SK-N-SH (cell line): ENCODE data around the gene DUSP23.
A peak's percentile ranks its signal among the peaks of the same experiment; 100 is the strongest.

ENCODE experiments used
- EP300 ChIP-seq, 2 experiments: IDR thresholded peaks; 2 replicates each; pipeline versions ENCODE4 v1.4.0 to v1.6.1; 2012; ENCODE audit warnings: borderline replicate concordance in 1 of 2, low read depth in 1 of 2, low read length in 1 of 2
- NRF1 ChIP-seq: IDR thresholded peaks from 2 replicates; pipeline ENCODE4 v1.6.1; 2012; ENCODE audit warnings: low read depth, mild to moderate bottlenecking, low read length
- RFX5 ChIP-seq: IDR thresholded peaks from 2 replicates; pipeline ENCODE4 v1.6.1; 2012; ENCODE audit warnings: mild to moderate bottlenecking, improper control_type of control experiment, low read length
- SIN3A ChIP-seq: IDR thresholded peaks from 2 replicates; pipeline ENCODE4 v1.6.1; 2012; ENCODE audit warnings: low read depth, mild to moderate bottlenecking, low read length, moderate library complexity, borderline replicate concordance
- TCF12 ChIP-seq: IDR thresholded peaks from 2 replicates; pipeline ENCODE4 v1.4.0; 2012
- TF ChIP-seq, protein P1 (sequence below): fragments of 200-600 bp; sonication (generic); IDR thresholded peaks from 2 replicates; pipeline ENCODE4 v1.6.1; 2017; ENCODE audit warnings: antibody characterized with exemption, mild to moderate bottlenecking, moderate library complexity

DNA sequence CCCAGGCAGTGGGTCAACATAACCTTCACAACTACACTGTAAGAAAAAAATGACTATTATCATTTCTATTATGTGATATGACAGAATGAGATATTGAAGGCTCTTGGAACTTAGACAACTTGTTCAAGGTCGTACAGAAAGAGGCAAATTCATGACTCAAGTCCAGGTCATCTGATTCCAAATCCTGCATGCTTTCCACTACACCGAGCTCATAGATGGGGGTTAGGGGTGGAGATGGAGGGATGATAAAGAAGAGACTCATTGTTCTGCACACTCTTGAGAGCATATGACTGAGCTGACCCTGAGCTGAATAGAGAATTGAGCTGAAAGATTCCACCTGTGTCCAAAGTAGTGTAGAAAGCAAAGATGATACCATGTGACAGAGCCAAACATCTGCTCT lies 24.2 kb downstream of the DUSP23 start:
- TF ChIP-seq SIN3A (no peak), EP300 (IDR thresholded peaks at IDR 0.05; ENCODE audit: borderline replicate concordance in 1 of 2, low read depth in 1 of 2, low read length in 1 of 2) (0 out of 4 replicates have a peak, but pooled peaks of 1 of the 2 experiments have one; percentile 10), RFX5 (no peak), TCF12 (0 out of 2 replicates have a peak, but pooled peaks have one; percentile 32), NRF1 (no peak)
- TF ChIP-seq, protein P1, sequence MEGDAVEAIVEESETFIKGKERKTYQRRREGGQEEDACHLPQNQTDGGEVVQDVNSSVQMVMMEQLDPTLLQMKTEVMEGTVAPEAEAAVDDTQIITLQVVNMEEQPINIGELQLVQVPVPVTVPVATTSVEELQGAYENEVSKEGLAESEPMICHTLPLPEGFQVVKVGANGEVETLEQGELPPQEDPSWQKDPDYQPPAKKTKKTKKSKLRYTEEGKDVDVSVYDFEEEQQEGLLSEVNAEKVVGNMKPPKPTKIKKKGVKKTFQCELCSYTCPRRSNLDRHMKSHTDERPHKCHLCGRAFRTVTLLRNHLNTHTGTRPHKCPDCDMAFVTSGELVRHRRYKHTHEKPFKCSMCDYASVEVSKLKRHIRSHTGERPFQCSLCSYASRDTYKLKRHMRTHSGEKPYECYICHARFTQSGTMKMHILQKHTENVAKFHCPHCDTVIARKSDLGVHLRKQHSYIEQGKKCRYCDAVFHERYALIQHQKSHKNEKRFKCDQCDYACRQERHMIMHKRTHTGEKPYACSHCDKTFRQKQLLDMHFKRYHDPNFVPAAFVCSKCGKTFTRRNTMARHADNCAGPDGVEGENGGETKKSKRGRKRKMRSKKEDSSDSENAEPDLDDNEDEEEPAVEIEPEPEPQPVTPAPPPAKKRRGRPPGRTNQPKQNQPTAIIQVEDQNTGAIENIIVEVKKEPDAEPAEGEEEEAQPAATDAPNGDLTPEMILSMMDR, result no peak
